ENCODE measurements around the gene GLI2.

Gene GLI2

GRCh38 chr2:120775801-120776589 is 40.3 kb downstream of the GLI2 start:
- TF ChIP-seq, protein P1, sequence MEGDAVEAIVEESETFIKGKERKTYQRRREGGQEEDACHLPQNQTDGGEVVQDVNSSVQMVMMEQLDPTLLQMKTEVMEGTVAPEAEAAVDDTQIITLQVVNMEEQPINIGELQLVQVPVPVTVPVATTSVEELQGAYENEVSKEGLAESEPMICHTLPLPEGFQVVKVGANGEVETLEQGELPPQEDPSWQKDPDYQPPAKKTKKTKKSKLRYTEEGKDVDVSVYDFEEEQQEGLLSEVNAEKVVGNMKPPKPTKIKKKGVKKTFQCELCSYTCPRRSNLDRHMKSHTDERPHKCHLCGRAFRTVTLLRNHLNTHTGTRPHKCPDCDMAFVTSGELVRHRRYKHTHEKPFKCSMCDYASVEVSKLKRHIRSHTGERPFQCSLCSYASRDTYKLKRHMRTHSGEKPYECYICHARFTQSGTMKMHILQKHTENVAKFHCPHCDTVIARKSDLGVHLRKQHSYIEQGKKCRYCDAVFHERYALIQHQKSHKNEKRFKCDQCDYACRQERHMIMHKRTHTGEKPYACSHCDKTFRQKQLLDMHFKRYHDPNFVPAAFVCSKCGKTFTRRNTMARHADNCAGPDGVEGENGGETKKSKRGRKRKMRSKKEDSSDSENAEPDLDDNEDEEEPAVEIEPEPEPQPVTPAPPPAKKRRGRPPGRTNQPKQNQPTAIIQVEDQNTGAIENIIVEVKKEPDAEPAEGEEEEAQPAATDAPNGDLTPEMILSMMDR (IDR thresholded peaks at IDR 0.05; ENCODE audit: borderline replicate concordance, insufficient read depth, low read depth, low read length) = no peak
- H3K4me3 ChIP-seq (ENCODE audit: low read depth, low read length) = no peak overlapping the region

DNA sequence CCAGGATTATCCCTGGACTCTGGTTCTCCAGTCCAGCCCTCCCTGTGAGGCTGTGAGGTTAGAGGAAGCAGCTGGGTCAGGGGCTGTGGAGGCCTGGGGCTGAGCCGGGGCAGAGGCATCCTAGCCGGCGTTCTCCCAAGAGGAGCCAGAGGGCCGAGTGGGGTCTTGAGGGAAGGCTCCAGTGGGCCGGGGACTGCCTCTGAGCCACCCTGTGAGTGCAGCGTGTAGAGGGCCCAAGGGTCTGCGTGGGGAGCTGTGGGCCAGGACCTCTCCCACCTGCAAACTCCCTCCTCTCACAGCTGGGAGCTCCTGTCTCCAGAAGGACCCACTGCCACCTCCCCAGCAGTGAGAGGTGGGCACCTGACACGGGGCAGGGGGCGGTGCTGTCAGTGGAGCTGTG is 41.0 kb downstream of the GLI2 start:
- no peak overlapping the region for H3K4me3 ChIP-seq (ENCODE audit: low read depth, low read length)
- TF ChIP-seq, protein P1 (IDR thresholded peaks at IDR 0.05; ENCODE audit: borderline replicate concordance, insufficient read depth, low read depth, low read length) = no peak

GRCh38 chr2:120777170-120777751 is 41.6 kb downstream of the GLI2 start:
- H3K4me3 ChIP-seq (ENCODE audit: low read depth, low read length) = no peak overlapping the region
- TF ChIP-seq, protein P1 (IDR thresholded peaks at IDR 0.05; ENCODE audit: borderline replicate concordance, insufficient read depth, low read depth, low read length) = no peak

- TF ChIP-seq, protein P1 (IDR thresholded peaks at IDR 0.05; ENCODE audit: borderline replicate concordance, insufficient read depth, low read depth, low read length) = no peak
- no peak overlapping the region for H3K4me3 ChIP-seq (ENCODE audit: low read depth, low read length)
Observed at GRCh38 chr2:120777787-120778186, 42.1 kb downstream of the GLI2 start.

DNA sequence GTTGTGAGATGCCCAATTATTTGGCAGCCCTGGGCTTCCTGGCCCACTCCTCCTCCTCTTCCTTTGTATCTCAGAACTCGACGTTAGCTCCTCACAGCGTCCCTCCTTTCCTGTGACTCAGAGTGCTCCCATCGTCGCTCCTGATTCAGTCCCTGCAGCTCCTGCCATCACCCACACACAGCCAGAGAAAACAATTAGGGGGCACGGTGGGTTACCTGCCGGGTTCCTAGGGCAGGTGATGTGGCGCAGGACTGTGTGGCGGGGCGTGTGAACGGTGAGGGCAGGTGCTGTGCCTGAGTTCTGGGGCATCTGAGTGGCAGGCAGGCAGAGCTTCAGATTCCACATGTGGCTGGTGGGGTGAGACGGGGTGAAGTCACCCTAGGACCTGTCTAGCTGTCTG is 42.6 kb downstream of the GLI2 start:
- TF ChIP-seq, protein P1 (IDR thresholded peaks at IDR 0.05; ENCODE audit: borderline replicate concordance, insufficient read depth, low read depth, low read length) = no peak
- H3K4me3 ChIP-seq (ENCODE audit: low read depth, low read length) = no peak overlapping the region

DNA sequence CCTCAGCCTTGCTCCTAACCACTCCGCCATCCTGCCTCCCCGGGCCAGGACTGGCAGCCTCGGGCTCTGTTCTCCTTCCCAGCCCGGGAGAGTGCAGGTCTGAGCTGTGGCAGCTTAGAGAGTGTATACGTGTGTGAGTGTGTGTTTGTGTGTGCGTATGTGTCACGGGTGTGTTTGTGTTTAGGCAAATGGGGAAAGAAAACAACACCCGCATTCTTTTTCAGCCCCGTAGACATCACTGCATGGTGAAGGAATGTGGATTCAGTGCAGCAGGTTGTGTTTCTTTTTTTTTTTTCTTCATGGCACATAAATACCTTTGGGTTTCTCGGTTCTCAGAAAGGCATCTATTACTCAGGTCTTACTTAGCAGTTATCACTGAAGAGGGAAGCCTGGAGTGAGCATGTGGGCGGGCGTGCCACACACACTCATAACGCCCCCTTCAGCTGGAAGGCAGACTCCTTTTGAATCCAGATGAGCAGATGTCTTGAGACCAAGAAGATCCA is 44.2 kb downstream of the GLI2 start:
- TF ChIP-seq, protein P1 (IDR thresholded peaks at IDR 0.05; ENCODE audit: borderline replicate concordance, insufficient read depth, low read depth, low read length) = no peak
- no peak overlapping the region for H3K4me3 ChIP-seq (ENCODE audit: low read depth, low read length)

GRCh38 chr2:120780402-120780801 is 44.7 kb downstream of the GLI2 start:
- TF ChIP-seq, protein P1 (IDR thresholded peaks at IDR 0.05; ENCODE audit: borderline replicate concordance, insufficient read depth, low read depth, low read length) = no peak
- no peak overlapping the region for H3K4me3 ChIP-seq (ENCODE audit: low read depth, low read length)

Data from GM12875 (cell line).